Measurements from ENCODE around the gene RTKN2. TPM values are rescaled to one million over a fixed set of nuclear protein-coding genes. Genes with fewer than 3 reads are reported as not detected.

The RTKN2 gene
- total and polyA plus RNA-seq, 10 of the 15 experiments (the other 5 are each of a cell fraction or from before 2014, with no cell fraction given): 0.10 TPM; not detected in 9

DNA sequence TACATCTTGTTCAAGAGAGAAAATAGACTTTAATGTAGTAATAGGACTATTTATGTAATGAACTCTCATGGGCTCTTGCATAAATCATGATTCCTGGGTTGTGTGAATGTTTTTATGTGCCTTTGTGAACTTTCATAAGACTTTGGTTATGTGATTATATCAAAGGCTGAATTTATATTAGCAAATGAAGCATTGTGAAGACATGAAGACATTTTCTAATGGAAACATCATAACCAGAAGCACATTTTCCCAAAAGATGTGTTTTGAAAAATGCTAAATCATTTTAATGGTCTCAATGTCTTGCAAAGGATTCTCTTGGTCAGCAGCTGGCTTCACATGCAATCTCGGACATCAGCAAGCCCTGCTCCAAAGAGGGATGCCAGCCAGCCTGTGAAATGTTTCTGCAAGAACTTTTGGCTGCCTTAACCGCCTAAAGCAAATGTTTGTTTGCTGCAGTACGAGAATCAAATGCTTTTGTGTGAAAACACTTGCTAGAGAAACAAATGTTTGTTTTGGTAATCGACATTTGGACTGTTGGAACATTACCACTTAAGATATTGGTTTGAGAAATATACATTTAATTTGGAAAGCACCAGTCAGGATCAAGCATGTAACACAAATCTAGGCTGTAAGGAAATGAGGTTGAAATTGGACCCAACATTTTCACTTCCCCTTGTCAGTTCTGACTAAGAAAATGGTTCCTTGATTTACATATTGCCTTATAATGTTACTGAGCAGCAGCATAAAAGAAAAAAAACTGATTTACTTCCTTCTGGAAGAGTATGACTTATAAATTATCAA is 102.1 kb downstream of the RTKN2 start (continued):
- TF ChIP-seq, protein P1, sequence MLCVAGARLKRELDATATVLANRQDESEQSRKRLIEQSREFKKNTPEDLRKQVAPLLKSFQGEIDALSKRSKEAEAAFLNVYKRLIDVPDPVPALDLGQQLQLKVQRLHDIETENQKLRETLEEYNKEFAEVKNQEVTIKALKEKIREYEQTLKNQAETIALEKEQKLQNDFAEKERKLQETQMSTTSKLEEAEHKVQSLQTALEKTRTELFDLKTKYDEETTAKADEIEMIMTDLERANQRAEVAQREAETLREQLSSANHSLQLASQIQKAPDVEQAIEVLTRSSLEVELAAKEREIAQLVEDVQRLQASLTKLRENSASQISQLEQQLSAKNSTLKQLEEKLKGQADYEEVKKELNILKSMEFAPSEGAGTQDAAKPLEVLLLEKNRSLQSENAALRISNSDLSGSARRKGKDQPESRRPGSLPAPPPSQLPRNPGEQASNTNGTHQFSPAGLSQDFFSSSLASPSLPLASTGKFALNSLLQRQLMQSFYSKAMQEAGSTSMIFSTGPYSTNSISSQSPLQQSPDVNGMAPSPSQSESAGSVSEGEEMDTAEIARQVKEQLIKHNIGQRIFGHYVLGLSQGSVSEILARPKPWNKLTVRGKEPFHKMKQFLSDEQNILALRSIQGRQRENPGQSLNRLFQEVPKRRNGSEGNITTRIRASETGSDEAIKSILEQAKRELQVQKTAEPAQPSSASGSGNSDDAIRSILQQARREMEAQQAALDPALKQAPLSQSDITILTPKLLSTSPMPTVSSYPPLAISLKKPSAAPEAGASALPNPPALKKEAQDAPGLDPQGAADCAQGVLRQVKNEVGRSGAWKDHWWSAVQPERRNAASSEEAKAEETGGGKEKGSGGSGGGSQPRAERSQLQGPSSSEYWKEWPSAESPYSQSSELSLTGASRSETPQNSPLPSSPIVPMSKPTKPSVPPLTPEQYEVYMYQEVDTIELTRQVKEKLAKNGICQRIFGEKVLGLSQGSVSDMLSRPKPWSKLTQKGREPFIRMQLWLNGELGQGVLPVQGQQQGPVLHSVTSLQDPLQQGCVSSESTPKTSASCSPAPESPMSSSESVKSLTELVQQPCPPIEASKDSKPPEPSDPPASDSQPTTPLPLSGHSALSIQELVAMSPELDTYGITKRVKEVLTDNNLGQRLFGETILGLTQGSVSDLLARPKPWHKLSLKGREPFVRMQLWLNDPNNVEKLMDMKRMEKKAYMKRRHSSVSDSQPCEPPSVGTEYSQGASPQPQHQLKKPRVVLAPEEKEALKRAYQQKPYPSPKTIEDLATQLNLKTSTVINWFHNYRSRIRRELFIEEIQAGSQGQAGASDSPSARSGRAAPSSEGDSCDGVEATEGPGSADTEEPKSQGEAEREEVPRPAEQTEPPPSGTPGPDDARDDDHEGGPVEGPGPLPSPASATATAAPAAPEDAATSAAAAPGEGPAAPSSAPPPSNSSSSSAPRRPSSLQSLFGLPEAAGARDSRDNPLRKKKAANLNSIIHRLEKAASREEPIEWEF (IDR thresholded peaks at IDR 0.05; ENCODE audit: insufficient replicate concordance, low read depth, low read length): no peak
- TF ChIP-seq, protein P2, sequence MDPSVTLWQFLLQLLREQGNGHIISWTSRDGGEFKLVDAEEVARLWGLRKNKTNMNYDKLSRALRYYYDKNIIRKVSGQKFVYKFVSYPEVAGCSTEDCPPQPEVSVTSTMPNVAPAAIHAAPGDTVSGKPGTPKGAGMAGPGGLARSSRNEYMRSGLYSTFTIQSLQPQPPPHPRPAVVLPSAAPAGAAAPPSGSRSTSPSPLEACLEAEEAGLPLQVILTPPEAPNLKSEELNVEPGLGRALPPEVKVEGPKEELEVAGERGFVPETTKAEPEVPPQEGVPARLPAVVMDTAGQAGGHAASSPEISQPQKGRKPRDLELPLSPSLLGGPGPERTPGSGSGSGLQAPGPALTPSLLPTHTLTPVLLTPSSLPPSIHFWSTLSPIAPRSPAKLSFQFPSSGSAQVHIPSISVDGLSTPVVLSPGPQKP (IDR thresholded peaks at IDR 0.05; ENCODE audit: low read depth, low read length): no peak
- TF ChIP-seq DPF2 (IDR thresholded peaks at IDR 0.05) (peak; percentile 63; the same call in 1 of the 2 replicates), TAF1 (IDR thresholded peaks at IDR 0.05; ENCODE audit: borderline replicate concordance, low read depth, low read length) (no peak), IRF3 (IDR thresholded peaks at IDR 0.05) (no peak), YY1 (IDR thresholded peaks at IDR 0.05; ENCODE audit: low read depth, low read length) (no peak), PRDM15 (CRISPR knock-in tag; IDR thresholded peaks at IDR 0.05) (no peak), ZBTB33 (IDR thresholded peaks at IDR 0.05) (no peak), NFYB (IDR thresholded peaks at IDR 0.05; ENCODE audit: insufficient read depth, low read depth, low read length) (no peak)
- TF ChIP-seq, protein P3, sequence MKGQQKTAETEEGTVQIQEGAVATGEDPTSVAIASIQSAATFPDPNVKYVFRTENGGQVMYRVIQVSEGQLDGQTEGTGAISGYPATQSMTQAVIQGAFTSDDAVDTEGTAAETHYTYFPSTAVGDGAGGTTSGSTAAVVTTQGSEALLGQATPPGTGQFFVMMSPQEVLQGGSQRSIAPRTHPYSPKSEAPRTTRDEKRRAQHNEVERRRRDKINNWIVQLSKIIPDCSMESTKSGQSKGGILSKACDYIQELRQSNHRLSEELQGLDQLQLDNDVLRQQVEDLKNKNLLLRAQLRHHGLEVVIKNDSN (IDR thresholded peaks at IDR 0.05; ENCODE audit: borderline replicate concordance, extremely low read length, insufficient read depth, low read depth, low read length): no peak
- TF ChIP-seq, protein P4, sequence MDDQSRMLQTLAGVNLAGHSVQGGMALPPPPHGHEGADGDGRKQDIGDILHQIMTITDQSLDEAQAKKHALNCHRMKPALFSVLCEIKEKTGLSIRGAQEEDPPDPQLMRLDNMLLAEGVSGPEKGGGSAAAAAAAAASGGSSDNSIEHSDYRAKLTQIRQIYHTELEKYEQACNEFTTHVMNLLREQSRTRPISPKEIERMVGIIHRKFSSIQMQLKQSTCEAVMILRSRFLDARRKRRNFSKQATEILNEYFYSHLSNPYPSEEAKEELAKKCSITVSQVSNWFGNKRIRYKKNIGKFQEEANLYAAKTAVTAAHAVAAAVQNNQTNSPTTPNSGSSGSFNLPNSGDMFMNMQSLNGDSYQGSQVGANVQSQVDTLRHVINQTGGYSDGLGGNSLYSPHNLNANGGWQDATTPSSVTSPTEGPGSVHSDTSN (IDR thresholded peaks at IDR 0.05; ENCODE audit: insufficient replicate concordance, low read depth, low read length): no peak
